GM21737 (cell line): Measurements from ENCODE around the gene MAPK10.

Source experiments
- ATAC-seq: cut with Tn5 transposase; IDR thresholded peaks from one replicate; pipeline ENCODE4 v1.9.1; 2021; ENCODE audit warnings: mild to moderate bottlenecking, moderate library complexity; ENCODE audit not compliant: unreplicated experiment

MAPK10 gene

GRCh38 chr4:86280246-86280645 is 79.6 kb downstream of the MAPK10 start:
- no peak for ATAC-seq

- no peak for ATAC-seq
Measured at GRCh38 chr4:86279293-86279960, 80.4 kb downstream of the MAPK10 start.

- ATAC-seq = no peak
Measured at GRCh38 chr4:86278126-86278525, 81.7 kb downstream of the MAPK10 start.

GRCh38 chr4:86274642-86275041 is 85.2 kb downstream of the MAPK10 start:
- no peak for ATAC-seq

GRCh38 chr4:86272669-86273068 is 87.2 kb downstream of the MAPK10 start:
- no peak for ATAC-seq

- no peak for ATAC-seq
Measured at GRCh38 chr4:86271057-86271456, 88.8 kb downstream of the MAPK10 start.

GRCh38 chr4:86269354-86269753 is 90.5 kb downstream of the MAPK10 start:
- ATAC-seq = no peak

- ATAC-seq = no peak
Measured at GRCh38 chr4:86264241-86264640, 95.6 kb downstream of the MAPK10 start.

- no peak for ATAC-seq
Measured at GRCh38 chr4:86261636-86262035, 98.2 kb downstream of the MAPK10 start.

GRCh38 chr4:86256086-86256485 is 103.8 kb downstream of the MAPK10 start:
- no peak for ATAC-seq

- no peak for ATAC-seq
Measured at GRCh38 chr4:86250619-86251018, 109.2 kb downstream of the MAPK10 start.

- ATAC-seq = no peak
Measured at GRCh38 chr4:86250006-86250405, 109.8 kb downstream of the MAPK10 start.

- no peak for ATAC-seq
Measured at GRCh38 chr4:86249074-86249473, 110.8 kb downstream of the MAPK10 start.

GRCh38 chr4:86247906-86248305 is 111.9 kb downstream of the MAPK10 start:
- no peak for ATAC-seq

- no peak for ATAC-seq
Measured at GRCh38 chr4:86247320-86247719, 112.5 kb downstream of the MAPK10 start.

GRCh38 chr4:86243750-86244149 is 116.1 kb downstream of the MAPK10 start:
- no peak for ATAC-seq

GRCh38 chr4:86242677-86243076 is 117.2 kb downstream of the MAPK10 start:
- no peak for ATAC-seq

- no peak for ATAC-seq
Measured at GRCh38 chr4:86235549-86235948, 124.3 kb downstream of the MAPK10 start.

GRCh38 chr4:86233681-86234080 is 126.2 kb downstream of the MAPK10 start:
- no peak for ATAC-seq

- no peak for ATAC-seq
Measured at GRCh38 chr4:86233090-86233489, 126.8 kb downstream of the MAPK10 start.

GRCh38 chr4:86223472-86223871 is 136.4 kb downstream of the MAPK10 start:
- no peak for ATAC-seq

GRCh38 chr4:86221002-86221401 is 138.9 kb downstream of the MAPK10 start:
- no peak for ATAC-seq

- ATAC-seq = no peak
Measured at GRCh38 chr4:86220121-86220520, 139.7 kb downstream of the MAPK10 start.
